ENCODE results near the gene RFPL1.

The RFPL1 gene

GRCh38 chr22:29433856-29434255 is 4.5 kb upstream of the RFPL1 start:
- H3K9ac ChIP-seq (ENCODE audit: low read length) = no peak overlapping the region
- H3K4ac ChIP-seq (ENCODE audit: low read depth, low read length) = no peak overlapping the region
- H4K5ac ChIP-seq (ENCODE audit: low read length) = no peak overlapping the region
- H3K79me2 ChIP-seq (ENCODE audit: control insufficient read depth, insufficient read depth, low read length) = no peaks in the 10 kb centered on the region
- no peak overlapping the region for H2AK5ac ChIP-seq (ENCODE audit: low read length)
- H4K8ac ChIP-seq (ENCODE audit: low read depth, low read length) = no peak overlapping the region
- no peak overlapping the region for H3K23ac ChIP-seq (ENCODE audit: low read length)
- H3K18ac ChIP-seq (ENCODE audit: low read length) = no peak overlapping the region
- no peak overlapping the region for H2BK120ac ChIP-seq (ENCODE audit: low read depth, low read length)
- H3K36me3 ChIP-seq (ENCODE audit: control insufficient read depth, insufficient read depth, low read length) = no peaks in the 10 kb centered on the region
- no peak overlapping the region for H3K4me3 ChIP-seq (ENCODE audit: low read length)
- no peak overlapping the region for H2BK5ac ChIP-seq (ENCODE audit: low read length)
- H3K79me1 ChIP-seq (ENCODE audit: low read length) = no peaks in the 10 kb centered on the region
- no peak overlapping the region for H3K27ac ChIP-seq (ENCODE audit: low read depth, low read length)
- H3K27me3 ChIP-seq (ENCODE audit: insufficient read depth, low read length, poor library complexity) = no peaks in the 10 kb centered on the region
- H3K4me2 ChIP-seq (ENCODE audit: low read length) = no peak overlapping the region
- H2BK15ac ChIP-seq (replicated peaks; ENCODE audit: low read depth) = no peak overlapping the region
- H3K4me1 ChIP-seq (ENCODE audit: control insufficient read depth, low read depth, low read length) = peaks cover 1% of the 10 kb centered on the region
- DNase-seq = no peak
- no CpG with 5 or more reads among the region's 3 CpGs for WGBS (ENCODE audit: extremely low coverage, insufficient coverage, low lambda C conversion rate)
- H3K56ac ChIP-seq (ENCODE audit: low read length) = no peak overlapping the region

DNA sequence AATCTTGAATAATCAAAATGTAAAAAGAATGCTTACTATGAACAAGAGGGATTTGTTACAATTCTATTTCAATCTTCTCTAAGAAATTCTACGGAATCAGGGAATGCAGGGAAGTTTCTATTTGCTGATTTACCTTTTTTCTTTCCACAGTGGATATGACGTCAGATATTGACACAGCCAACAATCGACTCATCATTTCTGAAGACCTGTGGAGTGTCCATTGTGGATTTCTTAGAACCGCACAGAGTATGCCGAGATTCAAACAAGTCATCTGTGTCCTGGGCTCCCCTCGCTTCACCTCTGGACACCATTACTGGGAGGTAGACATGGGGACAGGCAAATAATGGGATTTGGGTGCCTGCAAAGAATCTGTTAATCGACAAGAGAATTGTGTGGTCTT is 4.1 kb upstream of the RFPL1 start:
- Histone ChIP-seq H3K56ac (ENCODE audit: low read length) (no peak overlapping the region), H4K8ac (ENCODE audit: low read depth, low read length) (no peak overlapping the region), H3K79me2 (ENCODE audit: control insufficient read depth, insufficient read depth, low read length) (no peaks in the 10 kb centered on the region), H3K79me1 (ENCODE audit: low read length) (no peaks in the 10 kb centered on the region), H3K27ac (ENCODE audit: low read depth, low read length) (no peak overlapping the region), H3K4me3 (ENCODE audit: low read length) (no peak overlapping the region), H3K9ac (ENCODE audit: low read length) (no peak overlapping the region), H3K4me1 (ENCODE audit: control insufficient read depth, low read depth, low read length) (peaks cover 1% of the 10 kb centered on the region), H2BK5ac (ENCODE audit: low read length) (no peak overlapping the region), H3K4me2 (ENCODE audit: low read length) (no peak overlapping the region), H4K5ac (ENCODE audit: low read length) (no peak overlapping the region), H2BK15ac (replicated peaks; ENCODE audit: low read depth) (no peak overlapping the region), H3K23ac (ENCODE audit: low read length) (no peak overlapping the region), H3K27me3 (ENCODE audit: insufficient read depth, low read length, poor library complexity) (no peaks in the 10 kb centered on the region), H3K4ac (ENCODE audit: low read depth, low read length) (no peak overlapping the region), H2AK5ac (ENCODE audit: low read length) (no peak overlapping the region), H3K18ac (ENCODE audit: low read length) (no peak overlapping the region), H3K36me3 (ENCODE audit: control insufficient read depth, insufficient read depth, low read length) (no peaks in the 10 kb centered on the region), H2BK120ac (ENCODE audit: low read depth, low read length) (no peak overlapping the region)
- WGBS (ENCODE audit: extremely low coverage, insufficient coverage, low lambda C conversion rate) = no CpG with 5 or more reads among the region's 7 CpGs
- no peak for DNase-seq

- no peak overlapping the region for H2BK15ac ChIP-seq (replicated peaks; ENCODE audit: low read depth)
- H3K56ac ChIP-seq (ENCODE audit: low read length) = no peak overlapping the region
- no peak overlapping the region for H3K23ac ChIP-seq (ENCODE audit: low read length)
- no peak overlapping the region for H2BK120ac ChIP-seq (ENCODE audit: low read depth, low read length)
- H3K4me2 ChIP-seq (ENCODE audit: low read length) = no peak overlapping the region
- H3K4me3 ChIP-seq (ENCODE audit: low read length) = no peak overlapping the region
- H4K5ac ChIP-seq (ENCODE audit: low read length) = no peak overlapping the region
- H3K4ac ChIP-seq (ENCODE audit: low read depth, low read length) = no peak overlapping the region
- no peak overlapping the region for H2AK5ac ChIP-seq (ENCODE audit: low read length)
- no peaks in the 10 kb centered on the region for H3K79me2 ChIP-seq (ENCODE audit: control insufficient read depth, insufficient read depth, low read length)
- no peak overlapping the region for H3K9ac ChIP-seq (ENCODE audit: low read length)
- WGBS (ENCODE audit: extremely low coverage, insufficient coverage, low lambda C conversion rate) = no CpG with 5 or more reads among the region's 5 CpGs
- H2BK5ac ChIP-seq (ENCODE audit: low read length) = no peak overlapping the region
- no peaks in the 10 kb centered on the region for H3K27me3 ChIP-seq (ENCODE audit: insufficient read depth, low read length, poor library complexity)
- no peak overlapping the region for H3K18ac ChIP-seq (ENCODE audit: low read length)
- no peak for DNase-seq
- no peaks in the 10 kb centered on the region for H3K79me1 ChIP-seq (ENCODE audit: low read length)
- H4K8ac ChIP-seq (ENCODE audit: low read depth, low read length) = no peak overlapping the region
- no peak overlapping the region for H3K27ac ChIP-seq (ENCODE audit: low read depth, low read length)
- H3K36me3 ChIP-seq (ENCODE audit: control insufficient read depth, insufficient read depth, low read length) = no peaks in the 10 kb centered on the region
- peaks cover 1% of the 10 kb centered on the region for H3K4me1 ChIP-seq (ENCODE audit: control insufficient read depth, low read depth, low read length)
Measured at GRCh38 chr22:29435236-29436136, 2.9 kb upstream of the RFPL1 start.

DNA sequence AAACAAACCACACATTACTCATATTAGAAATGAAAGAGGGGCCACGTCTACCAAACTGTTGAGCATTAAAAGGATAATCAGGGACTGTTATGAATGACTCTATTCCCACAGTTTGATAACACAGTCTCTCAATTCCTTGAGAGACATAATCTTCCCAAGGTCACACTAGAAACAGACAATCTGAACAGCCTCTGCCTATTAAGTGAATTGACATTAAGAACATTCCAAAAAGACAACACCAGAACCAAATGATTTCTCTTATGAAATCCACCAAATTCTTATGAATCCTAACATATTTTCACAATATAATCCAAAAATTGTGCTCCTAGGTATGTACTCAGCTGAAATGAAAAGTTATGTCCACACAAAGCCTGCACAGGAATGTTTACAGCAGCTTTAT is 4.6 kb downstream of the RFPL1 start:
- no peak overlapping the region for H4K5ac ChIP-seq (ENCODE audit: low read length)
- H4K8ac ChIP-seq (ENCODE audit: low read depth, low read length) = no peak overlapping the region
- DNase-seq = no peak

GRCh38 chr22:29443452-29443851 is 5.1 kb downstream of the RFPL1 start:
- no peak overlapping the region for H3K27ac ChIP-seq (ENCODE audit: low read depth, low read length)
- H3K79me2 ChIP-seq (ENCODE audit: control insufficient read depth, insufficient read depth, low read length) = no peaks in the 10 kb centered on the region
- H2BK5ac ChIP-seq (ENCODE audit: low read length) = no peak overlapping the region
- no peak overlapping the region for H3K4me3 ChIP-seq (ENCODE audit: low read length)
- no peaks in the 10 kb centered on the region for H3K4me1 ChIP-seq (ENCODE audit: control insufficient read depth, low read depth, low read length)
- H3K27me3 ChIP-seq (ENCODE audit: insufficient read depth, low read length, poor library complexity) = no peaks in the 10 kb centered on the region
- H3K23ac ChIP-seq (ENCODE audit: low read length) = no peak overlapping the region
- H3K79me1 ChIP-seq (ENCODE audit: low read length) = no peaks in the 10 kb centered on the region
- no peak overlapping the region for H4K8ac ChIP-seq (ENCODE audit: low read depth, low read length)
- H3K56ac ChIP-seq (ENCODE audit: low read length) = no peak overlapping the region
- H2BK15ac ChIP-seq (replicated peaks; ENCODE audit: low read depth) = no peak overlapping the region
- H3K4me2 ChIP-seq (ENCODE audit: low read length) = no peak overlapping the region
- no CpG with 5 or more reads among the region's 6 CpGs for WGBS (ENCODE audit: extremely low coverage, insufficient coverage, low lambda C conversion rate)
- H3K4ac ChIP-seq (ENCODE audit: low read depth, low read length) = no peak overlapping the region
- no peak overlapping the region for H3K9ac ChIP-seq (ENCODE audit: low read length)
- H3K18ac ChIP-seq (ENCODE audit: low read length) = no peak overlapping the region
- no peak overlapping the region for H2BK120ac ChIP-seq (ENCODE audit: low read depth, low read length)
- no peak overlapping the region for H4K5ac ChIP-seq (ENCODE audit: low read length)
- no peak overlapping the region for H2AK5ac ChIP-seq (ENCODE audit: low read length)
- no peak for DNase-seq
- H3K36me3 ChIP-seq (ENCODE audit: control insufficient read depth, insufficient read depth, low read length) = no peaks in the 10 kb centered on the region

More for the DNA sequence above, 4.6 kb downstream of the RFPL1 start:
- Histone ChIP-seq H3K9ac (ENCODE audit: low read length) (no peak overlapping the region), H2BK120ac (ENCODE audit: low read depth, low read length) (no peak overlapping the region), H3K4me3 (ENCODE audit: low read length) (no peak overlapping the region), H3K27me3 (ENCODE audit: insufficient read depth, low read length, poor library complexity) (no peaks in the 10 kb centered on the region), H2AK5ac (ENCODE audit: low read length) (no peak overlapping the region), H3K18ac (ENCODE audit: low read length) (no peak overlapping the region), H3K56ac (ENCODE audit: low read length) (no peak overlapping the region), H2BK15ac (replicated peaks; ENCODE audit: low read depth) (no peak overlapping the region), H3K79me1 (ENCODE audit: low read length) (no peaks in the 10 kb centered on the region), H3K4ac (ENCODE audit: low read depth, low read length) (no peak overlapping the region), H3K79me2 (ENCODE audit: control insufficient read depth, insufficient read depth, low read length) (no peaks in the 10 kb centered on the region), H2BK5ac (ENCODE audit: low read length) (no peak overlapping the region), H3K36me3 (ENCODE audit: control insufficient read depth, insufficient read depth, low read length) (no peaks in the 10 kb centered on the region), H3K23ac (ENCODE audit: low read length) (no peak overlapping the region), H3K27ac (ENCODE audit: low read depth, low read length) (no peak overlapping the region), H3K4me1 (ENCODE audit: control insufficient read depth, low read depth, low read length) (no peaks in the 10 kb centered on the region), H3K4me2 (ENCODE audit: low read length) (no peak overlapping the region)
- WGBS (ENCODE audit: extremely low coverage, insufficient coverage, low lambda C conversion rate) = no CpG with 5 or more reads among the region's 1 CpG
